ENCODE data around the gene ELP4. TPM values are rescaled to one million over a fixed set of nuclear protein-coding genes. Genes with fewer than 3 reads are reported as not detected.

ELP4 gene
- polyA plus RNA-seq, 3 donors = 6.0 to 17.8 (median 16.4) TPM

- TF ChIP-seq, protein P1, sequence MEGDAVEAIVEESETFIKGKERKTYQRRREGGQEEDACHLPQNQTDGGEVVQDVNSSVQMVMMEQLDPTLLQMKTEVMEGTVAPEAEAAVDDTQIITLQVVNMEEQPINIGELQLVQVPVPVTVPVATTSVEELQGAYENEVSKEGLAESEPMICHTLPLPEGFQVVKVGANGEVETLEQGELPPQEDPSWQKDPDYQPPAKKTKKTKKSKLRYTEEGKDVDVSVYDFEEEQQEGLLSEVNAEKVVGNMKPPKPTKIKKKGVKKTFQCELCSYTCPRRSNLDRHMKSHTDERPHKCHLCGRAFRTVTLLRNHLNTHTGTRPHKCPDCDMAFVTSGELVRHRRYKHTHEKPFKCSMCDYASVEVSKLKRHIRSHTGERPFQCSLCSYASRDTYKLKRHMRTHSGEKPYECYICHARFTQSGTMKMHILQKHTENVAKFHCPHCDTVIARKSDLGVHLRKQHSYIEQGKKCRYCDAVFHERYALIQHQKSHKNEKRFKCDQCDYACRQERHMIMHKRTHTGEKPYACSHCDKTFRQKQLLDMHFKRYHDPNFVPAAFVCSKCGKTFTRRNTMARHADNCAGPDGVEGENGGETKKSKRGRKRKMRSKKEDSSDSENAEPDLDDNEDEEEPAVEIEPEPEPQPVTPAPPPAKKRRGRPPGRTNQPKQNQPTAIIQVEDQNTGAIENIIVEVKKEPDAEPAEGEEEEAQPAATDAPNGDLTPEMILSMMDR (IDR thresholded peaks at IDR 0.05) = no peak
- no peak for DNase-seq
- Histone ChIP-seq H3K9me3 (replicated peaks in 1 of 2; ENCODE audit: control insufficient read depth in 1 of 2, insufficient read depth in 1 of 2, low read length in 2 of 2) (peaks cover 39 to 88% of the 10 kb centered on the region in 2 donors), H3K79me2 (ENCODE audit: insufficient read depth, low read length) (no peaks in the 10 kb centered on the region), H3K36me3 (replicated peaks in 1 of 2; ENCODE audit: control insufficient read depth in 1 of 2, insufficient read depth in 2 of 2, low read length in 2 of 2) (no peaks in the 10 kb centered on the region), H3K4me2 (replicated peaks; ENCODE audit: extremely low read depth, low read length, poor library complexity, severe bottlenecking) (no peak overlapping the region), H3K27me3 (ENCODE audit: control insufficient read depth in 2 of 2, insufficient read depth in 2 of 2, low read length in 2 of 2) (peaks cover 80 to 100% of the 10 kb centered on the region in 2 donors), H3K4me1 (ENCODE audit: control insufficient read depth in 1 of 2, insufficient read depth in 2 of 2, low read length in 2 of 2) (peaks cover 39 to 55% of the 10 kb centered on the region in 2 donors), H3K27ac (ENCODE audit: low read depth in 1 of 2, low read length in 2 of 2) (no peak overlapping the region), H2AFZ (ENCODE audit: insufficient read depth, low read depth, low read length, poor library complexity, severe bottlenecking) (no peak overlapping the region), H4K20me1 (ENCODE audit: insufficient read depth, low read length) (no peaks in the 10 kb centered on the region), H3K4me3 (replicated peaks in 1 of 3; ENCODE audit: low read depth in 2 of 3, low read length in 3 of 3) (no peak overlapping the region), H3K9ac (ENCODE audit: insufficient read depth, low read length, poor library complexity, severe bottlenecking) (no peak overlapping the region)
- Mint-ChIP-seq H3K4me3 (peak overlapping the region in 1 of 2 donors; percentile 91), H3K4me1 (peaks cover 54% of the 10 kb centered on the region), H3K9me3 (peaks cover 24 to 76% (median 59%) of the 10 kb centered on the region in 7 donors), H3K27me3 (ENCODE audit: low read depth in 3 of 3) (peaks cover 91 to 100% (median 97%) of the 10 kb centered on the region in 3 donors), H3K36me3 (peaks cover 29 to 47% of the 10 kb centered on the region in 2 donors), H3K27ac (no peak overlapping the region)
- 20% methylated on average over 10 of the region's 13 CpGs for WGBS (ENCODE audit: insufficient coverage)
- intact Hi-C loops (cut with micrococcal nuclease) = no loop called here
Observed at GRCh38 chr11:31806928-31807798, 297.6 kb downstream of the ELP4 start.

GRCh38 chr11:31807799-31808667 lies 298.5 kb downstream of the ELP4 start:
- TF ChIP-seq, protein P1 (IDR thresholded peaks at IDR 0.05) = no peak
- H2AFZ ChIP-seq (ENCODE audit: insufficient read depth, low read depth, low read length, poor library complexity, severe bottlenecking) = no peak overlapping the region
- H3K4me3 ChIP-seq (replicated peaks in 1 of 3; ENCODE audit: low read depth in 2 of 3, low read length in 3 of 3) = no peak overlapping the region
- peaks cover 91 to 100% (median 97%) of the 10 kb centered on the region in 3 donors for H3K27me3 Mint-ChIP-seq (ENCODE audit: low read depth in 3 of 3)
- peaks cover 48 to 64% of the 10 kb centered on the region in 2 donors for H3K4me1 ChIP-seq (ENCODE audit: control insufficient read depth in 1 of 2, insufficient read depth in 2 of 2, low read length in 2 of 2)
- peaks cover 39 to 91% of the 10 kb centered on the region in 2 donors for H3K9me3 ChIP-seq (replicated peaks in 1 of 2; ENCODE audit: control insufficient read depth in 1 of 2, insufficient read depth in 1 of 2, low read length in 2 of 2)
- no peaks in the 10 kb centered on the region for H3K79me2 ChIP-seq (ENCODE audit: insufficient read depth, low read length)
- H3K36me3 ChIP-seq (replicated peaks in 1 of 2; ENCODE audit: control insufficient read depth in 1 of 2, insufficient read depth in 2 of 2, low read length in 2 of 2) = no peaks in the 10 kb centered on the region
- peaks cover 29 to 48% of the 10 kb centered on the region in 2 donors for H3K36me3 Mint-ChIP-seq
- H3K4me2 ChIP-seq (replicated peaks; ENCODE audit: extremely low read depth, low read length, poor library complexity, severe bottlenecking) = no peak overlapping the region
- peaks cover 54% of the 10 kb centered on the region for H3K4me1 Mint-ChIP-seq
- H3K27ac Mint-ChIP-seq = no peak overlapping the region
- H3K4me3 Mint-ChIP-seq = peak overlapping the region in 1 of 2 donors; percentile 91
- no peak overlapping the region for H3K27ac ChIP-seq (ENCODE audit: low read depth in 1 of 2, low read length in 2 of 2)
- DNase-seq = no peak
- intact Hi-C loops (cut with micrococcal nuclease) = no loop called here
- peaks cover 82 to 100% of the 10 kb centered on the region in 2 donors for H3K27me3 ChIP-seq (ENCODE audit: control insufficient read depth in 2 of 2, insufficient read depth in 2 of 2, low read length in 2 of 2)
- 14% methylated on average over 1 of the region's 9 CpGs for WGBS (ENCODE audit: insufficient coverage)
- no peaks in the 10 kb centered on the region for H4K20me1 ChIP-seq (ENCODE audit: insufficient read depth, low read length)
- H3K9ac ChIP-seq (ENCODE audit: insufficient read depth, low read length, poor library complexity, severe bottlenecking) = no peak overlapping the region
- H3K9me3 Mint-ChIP-seq = peaks cover 24 to 73% (median 58%) of the 10 kb centered on the region in 7 donors

Measured in CD14-positive monocyte (primary cell).